Islet precursor cell (in vitro differentiated cells): ENCODE measurements around the gene PLSCR4.
A peak's percentile ranks its signal among the peaks of the same experiment; 100 is the strongest.

Source experiments
- DNase-seq: peaks from one replicate; pipeline ENCODE4 v3.0.0-alpha.2; 2018

Gene PLSCR4

DNA sequence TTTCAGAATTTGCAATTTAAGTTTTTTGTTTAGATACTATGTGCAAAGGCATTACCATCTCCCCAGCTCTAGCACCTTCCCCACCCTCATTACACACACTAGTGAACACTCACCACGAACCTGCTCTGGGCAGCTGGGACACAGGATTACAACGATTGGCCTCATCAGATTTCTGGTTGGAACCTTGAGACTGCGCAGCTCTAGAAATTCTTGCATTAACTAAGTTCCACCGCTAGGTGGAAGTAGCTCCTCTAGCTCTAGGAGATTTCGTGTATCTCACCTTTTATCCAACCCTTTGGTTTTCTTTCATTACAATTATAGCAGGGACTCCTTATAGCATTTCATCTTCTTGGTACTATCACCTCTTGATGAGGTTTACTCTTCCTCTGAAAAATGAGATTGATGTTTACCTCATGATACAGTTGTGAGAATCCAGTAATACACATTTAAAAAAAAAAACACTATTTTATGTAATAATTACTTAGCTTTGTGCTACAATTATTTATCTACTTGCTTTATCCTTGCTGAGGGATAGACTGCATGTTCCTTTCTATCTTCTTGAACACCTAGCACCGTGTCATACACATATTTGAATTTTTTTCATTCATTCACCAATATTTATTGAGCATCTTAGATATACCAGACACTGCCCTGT is 61.3 kb downstream of the PLSCR4 start:
- no peak for DNase-seq

DNA sequence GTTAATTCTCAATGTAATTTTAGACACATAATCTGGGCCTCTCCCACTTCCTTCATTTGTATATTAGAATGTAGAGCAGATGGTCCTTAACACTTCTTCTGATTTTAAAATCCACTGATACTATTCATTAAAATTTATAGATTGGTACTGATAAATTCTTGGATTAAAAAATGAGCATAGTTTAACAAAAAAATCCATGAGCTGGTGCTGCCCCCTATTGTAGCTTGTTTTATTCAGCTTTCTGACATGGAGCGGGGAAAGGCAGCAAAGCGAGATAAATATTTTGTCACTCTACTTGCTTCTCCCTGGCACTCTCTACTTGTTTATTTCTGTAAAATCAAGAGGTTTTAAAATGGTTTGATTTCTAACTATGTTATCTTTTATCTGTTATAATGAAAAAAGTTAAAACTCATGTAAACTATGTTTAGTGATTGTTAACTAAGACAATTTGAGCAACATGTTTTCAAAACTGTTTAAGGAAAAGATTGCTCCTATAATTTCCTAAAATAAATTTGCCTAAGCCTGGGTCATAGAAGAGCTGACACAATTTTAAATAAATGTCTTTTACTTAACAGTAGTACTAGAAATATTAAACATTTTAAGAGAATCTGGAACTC is 63.5 kb downstream of the PLSCR4 start:
- no peak for DNase-seq

- peak; percentile 86 for DNase-seq
Measured at GRCh38 chr3:146184241-146185015, 66.5 kb downstream of the PLSCR4 start.

GRCh38 chr3:146181216-146181615 is 69.7 kb downstream of the PLSCR4 start:
- no peak for DNase-seq

- no peak for DNase-seq
Measured at GRCh38 chr3:146180376-146180775, 70.5 kb downstream of the PLSCR4 start.

DNA sequence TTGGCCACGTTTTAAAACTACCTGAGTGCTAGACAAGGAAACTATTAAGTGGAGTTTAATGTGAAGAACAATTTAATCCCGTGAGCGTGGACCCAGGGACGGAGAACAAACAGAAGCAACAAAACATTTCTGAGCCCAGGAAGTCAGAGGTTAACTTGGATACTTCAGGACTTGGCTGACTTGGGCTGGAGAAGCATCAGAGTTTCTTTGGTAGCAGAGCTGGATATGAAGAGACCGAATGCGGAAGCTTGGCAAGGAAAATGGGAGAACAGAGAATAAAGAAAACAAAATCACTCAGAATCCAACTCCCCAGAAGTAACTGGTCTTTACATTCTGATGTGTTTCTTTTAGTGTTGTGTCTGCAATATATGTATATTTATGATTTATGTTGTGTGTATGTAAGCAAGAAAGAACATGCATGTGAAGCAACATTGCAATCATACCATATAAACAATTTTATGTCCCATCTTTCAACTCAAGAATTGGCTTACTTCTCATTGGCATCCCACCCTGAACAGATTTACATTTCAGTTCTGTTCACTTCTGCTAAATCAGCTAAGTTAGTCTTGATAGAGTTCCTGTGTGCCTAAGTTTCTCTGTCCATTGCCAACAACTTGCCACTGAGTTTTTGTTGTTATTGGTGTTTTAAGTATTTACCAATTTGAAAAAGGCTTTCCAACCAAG is 72.8 kb downstream of the PLSCR4 start:
- DNase-seq = no peak

GRCh38 chr3:146177519-146177918 is 73.4 kb downstream of the PLSCR4 start:
- no peak for DNase-seq

GRCh38 chr3:146177072-146177471 is 73.8 kb downstream of the PLSCR4 start:
- DNase-seq = no peak

GRCh38 chr3:146172586-146172985 is 78.3 kb downstream of the PLSCR4 start:
- DNase-seq = no peak

DNA sequence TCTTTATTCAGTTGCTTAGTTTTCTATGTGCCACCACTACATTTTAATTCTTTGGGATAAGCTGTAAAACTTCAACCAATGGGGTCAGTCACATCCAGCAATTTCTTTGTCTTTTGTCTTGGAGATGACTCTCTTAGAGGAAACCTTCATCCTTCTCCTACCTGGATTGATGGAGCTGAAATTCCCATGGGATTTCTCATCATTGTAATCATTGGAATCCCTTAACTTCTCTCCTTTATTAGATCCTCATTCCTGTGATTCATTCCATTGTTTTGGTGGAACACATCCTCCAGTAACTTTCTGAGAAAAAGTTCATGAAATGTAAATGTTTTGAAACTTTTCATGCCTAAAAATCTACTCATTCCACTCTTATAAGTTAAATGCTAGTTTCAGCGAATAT is 80.3 kb downstream of the PLSCR4 start:
- no peak for DNase-seq

DNA sequence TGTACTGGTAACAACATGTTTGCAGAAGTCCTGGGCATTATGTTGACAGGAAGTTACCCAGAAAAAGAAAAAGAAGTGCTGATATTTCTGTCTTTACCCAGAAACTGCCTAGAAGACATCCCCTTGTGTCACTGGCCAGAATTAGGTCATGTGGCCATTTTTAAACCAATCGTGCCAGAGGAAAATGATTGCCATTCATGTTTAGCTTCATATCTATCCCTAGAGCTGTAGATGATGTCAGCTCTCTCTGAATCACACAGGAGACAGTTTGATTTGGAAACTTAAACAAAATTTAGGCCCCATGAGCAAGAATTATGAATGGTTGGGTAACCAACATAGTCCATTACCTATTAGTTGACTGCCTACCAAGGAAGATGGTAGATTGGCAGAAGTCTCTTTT is 81.0 kb downstream of the PLSCR4 start:
- no peak for DNase-seq

- peak; percentile 69 for DNase-seq
Measured at GRCh38 chr3:146166826-146167225, 84.1 kb downstream of the PLSCR4 start.

DNA sequence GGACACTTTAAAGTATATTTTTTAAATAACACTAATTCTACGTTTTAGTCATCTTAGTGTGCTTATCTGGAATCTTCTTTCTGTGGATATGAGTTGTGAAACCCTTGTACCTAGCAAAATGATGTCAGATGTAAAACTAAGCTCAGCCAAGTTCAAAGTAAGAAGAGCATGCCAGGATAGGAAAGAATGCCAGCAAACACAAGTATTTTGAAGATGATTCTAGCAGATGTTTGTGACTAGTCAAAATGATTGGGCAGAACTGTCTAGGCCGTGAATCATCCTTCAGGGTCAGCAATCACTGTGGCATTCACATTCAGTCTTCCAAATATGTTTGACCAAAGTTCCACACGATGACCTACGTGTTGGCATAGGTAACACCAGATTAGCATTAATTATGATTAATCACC is 84.5 kb downstream of the PLSCR4 start:
- DNase-seq = no peak

DNA sequence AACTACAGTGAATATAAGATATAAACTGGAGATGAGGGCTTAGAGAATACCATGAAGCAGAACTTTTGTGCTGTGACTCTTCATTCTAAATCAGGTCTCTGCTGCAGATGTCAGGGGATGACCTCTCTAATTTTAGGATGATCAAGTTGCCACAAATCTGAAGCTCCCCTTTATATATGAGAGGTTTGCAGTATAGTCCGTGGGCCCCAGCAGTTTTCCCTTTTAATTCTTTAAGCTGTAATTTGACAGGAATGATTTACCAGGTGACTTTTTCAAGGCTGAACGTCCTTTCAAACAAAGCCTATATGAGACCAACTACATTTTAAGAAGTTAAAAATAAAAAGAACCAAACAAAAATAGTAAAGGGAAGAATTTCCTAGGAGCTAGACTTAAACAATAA is 85.0 kb downstream of the PLSCR4 start:
- no peak for DNase-seq

DNA sequence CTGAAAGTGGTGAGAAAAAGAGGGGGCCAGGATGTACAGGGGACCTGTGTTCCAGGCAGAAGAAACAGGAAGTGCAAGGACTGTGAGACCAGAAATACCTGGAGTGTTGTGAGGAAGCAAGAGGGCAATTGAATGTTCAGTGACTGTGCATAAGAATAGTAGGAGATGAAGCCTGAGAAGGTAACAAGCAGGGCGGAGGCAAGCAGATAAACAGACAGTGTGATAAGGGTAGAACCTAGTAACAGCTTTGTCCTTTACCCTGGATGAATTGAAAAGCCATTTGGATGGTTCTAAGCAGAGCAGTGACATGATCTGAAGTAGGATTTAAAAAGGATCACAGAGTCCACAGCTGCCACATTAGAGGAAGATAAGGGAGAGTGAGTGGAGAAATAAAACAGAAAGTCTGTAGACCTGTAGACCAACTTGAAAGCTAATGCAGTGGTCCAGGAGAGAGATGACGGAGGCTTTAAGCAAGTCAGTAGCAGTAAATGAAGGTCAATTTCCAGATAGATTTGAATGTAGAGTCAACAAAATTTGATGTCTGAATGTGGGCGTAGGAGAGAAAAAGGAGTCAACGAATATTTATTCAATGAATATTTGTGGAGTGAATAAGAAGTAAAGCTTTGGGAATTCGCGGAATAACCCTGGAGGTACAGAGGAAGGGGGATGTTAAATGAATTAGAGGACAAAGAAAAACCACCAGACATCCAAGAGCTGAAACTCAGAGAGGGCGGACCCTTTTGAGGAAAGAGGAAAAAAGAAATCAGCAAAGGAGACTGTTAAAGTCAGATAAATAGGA is 85.7 kb downstream of the PLSCR4 start:
- no peak for DNase-seq

- no peak for DNase-seq
Measured at GRCh38 chr3:146164506-146164905, 86.4 kb downstream of the PLSCR4 start.

DNA sequence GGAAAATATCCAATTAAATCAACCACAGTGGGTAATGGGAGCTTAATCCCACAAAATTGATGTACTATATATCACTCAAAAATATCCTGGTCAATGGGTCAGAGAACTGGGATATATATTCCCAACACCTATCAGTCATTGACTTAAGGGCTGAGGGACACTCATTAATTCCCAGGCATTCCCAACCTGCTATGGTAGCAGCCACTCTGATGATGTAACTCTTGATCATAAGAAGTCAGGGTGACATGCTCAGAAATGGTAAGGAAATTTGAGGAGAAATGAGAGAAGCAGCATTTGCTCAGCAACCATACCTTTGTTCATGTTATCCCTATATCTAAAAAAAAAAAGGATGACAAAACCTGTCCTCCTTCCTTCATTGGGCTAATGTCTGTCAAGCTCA is 86.8 kb downstream of the PLSCR4 start:
- DNase-seq = no peak

DNA sequence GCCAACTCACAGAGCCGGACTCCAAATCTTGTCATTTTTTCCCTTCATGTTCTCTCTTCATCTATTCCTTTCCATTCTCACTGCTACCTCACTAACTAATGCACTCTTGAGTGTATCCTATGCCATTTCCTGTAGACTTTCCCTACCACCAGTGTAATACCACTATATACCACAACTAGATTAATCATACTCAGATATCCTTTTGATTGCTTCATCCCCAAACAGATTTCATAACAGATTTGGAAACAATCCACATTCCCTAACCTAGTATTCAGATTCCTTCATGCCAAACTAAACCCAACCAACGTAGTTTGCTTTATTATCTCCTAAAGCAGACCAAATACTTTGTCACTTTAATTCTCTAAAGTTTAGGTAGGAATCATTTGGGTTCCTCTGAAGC is 87.3 kb downstream of the PLSCR4 start:
- DNase-seq = no peak

DNA sequence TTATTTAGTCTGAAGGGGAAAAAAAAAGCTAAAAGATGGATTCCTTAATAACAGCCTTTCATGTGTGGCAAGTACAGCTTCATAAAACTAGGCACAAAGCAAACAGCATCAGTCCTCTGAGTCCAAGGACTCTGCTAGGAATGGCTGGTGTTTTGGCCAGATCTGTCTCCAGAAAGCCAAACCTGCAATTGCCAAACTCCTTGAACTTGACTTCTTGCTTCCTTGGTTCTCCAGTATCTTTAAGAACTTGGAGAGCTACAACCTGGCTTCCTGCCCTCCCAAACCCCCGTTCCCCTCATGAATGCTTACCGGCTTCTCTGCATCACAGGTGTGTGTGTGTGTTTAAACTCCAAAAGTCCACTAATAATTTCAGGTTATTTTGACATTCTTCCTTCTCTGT is 88.3 kb downstream of the PLSCR4 start:
- DNase-seq = no peak

- peak; percentile 66 for DNase-seq
Measured at GRCh38 chr3:146161663-146162002, 89.3 kb downstream of the PLSCR4 start.

- peak; percentile 97 for DNase-seq
Measured at GRCh38 chr3:146160964-146161662, 89.8 kb downstream of the PLSCR4 start, which contains the start of gene PLOD2. Gene PLOD2, minus strand, starts transcription at chr3:146161184. Its CDS starts 195 bp downstream, at chr3:146160989.

GRCh38 chr3:146160321-146160963 is 90.5 kb downstream of the PLSCR4 start:
- DNase-seq = peak; percentile 91
